ENCODE data around the gene FKBP1A. TPM values are rescaled to one million over a fixed set of nuclear protein-coding genes. Genes with fewer than 3 reads are reported as not detected.

FKBP1A gene
- total RNA-seq, 1 experiment from 2014 or later = 196 TPM

GRCh38 chr20:1396702-1397101, 3.8 kb upstream of the FKBP1A start:
- Histone ChIP-seq H3K18ac (ENCODE audit: insufficient read length, low read depth, low read length) (no peak overlapping the region), H4K5ac (ENCODE audit: insufficient read length, low read depth, low read length) (no peak overlapping the region), H4K20me1 (ENCODE audit: control insufficient read depth, insufficient read depth, insufficient read length) (no peaks in the 10 kb centered on the region), H4K91ac (ENCODE audit: insufficient read length, low read depth, low read length) (no peak overlapping the region), H2BK20ac (ENCODE audit: low read depth, low read length, poor library complexity, severe bottlenecking) (no peak overlapping the region), H3K14ac (ENCODE audit: insufficient read depth, low read length) (no peak overlapping the region), H2BK15ac (ENCODE audit: low read depth, low read length) (no peak overlapping the region), H3K4me2 (ENCODE audit: insufficient read depth, insufficient read length, low read length) (no peak overlapping the region), H3K9ac (ENCODE audit: extremely low read depth, insufficient read length, low read length) (no peak overlapping the region), H3K4ac (ENCODE audit: low read depth, low read length) (no peak overlapping the region), H3K9me3 (ENCODE audit: control insufficient read depth, low read depth, low read length) (no peaks in the 10 kb centered on the region), H3K23ac (ENCODE audit: insufficient read length, low read depth, low read length) (no peak overlapping the region), H3K23me2 (ENCODE audit: insufficient read length, low read depth, low read length, poor library complexity, severe bottlenecking) (peaks cover 9% of the 10 kb centered on the region), H4K8ac (replicated peaks; ENCODE audit: insufficient read length, low read depth, low read length) (no peak overlapping the region), H2AFZ (ENCODE audit: low read length) (no peak overlapping the region), H2BK12ac (ENCODE audit: insufficient read length, low read depth, low read length) (no peak overlapping the region), H3K79me2 (ENCODE audit: insufficient read depth, low read length) (peaks cover 7% of the 10 kb centered on the region; the same call in 1 of the 2 replicates), H3K27ac (ENCODE audit: insufficient read length, low read depth, low read length) (no peak overlapping the region), H3K27me3 (ENCODE audit: insufficient read depth, low read length) (no peaks in the 10 kb centered on the region; the same call in 1 of the 2 replicates), H3K4me1 (ENCODE audit: insufficient read depth, low read length) (no peaks in the 10 kb centered on the region), H3K79me1 (ENCODE audit: insufficient read depth, low read depth, low read length, poor library complexity, severe bottlenecking) (peaks cover 4% of the 10 kb centered on the region), H3K56ac (ENCODE audit: insufficient read length, low read depth, low read length) (no peak overlapping the region), H2BK5ac (ENCODE audit: insufficient read length, low read length) (no peak overlapping the region), H2BK120ac (ENCODE audit: low read depth, low read length, poor library complexity, severe bottlenecking) (no peak overlapping the region), H3T11ph (ENCODE audit: low read length) (no peak overlapping the region), H2AK5ac (ENCODE audit: insufficient read length, low read length) (no peak overlapping the region)
- Mint-ChIP-seq H3K27ac (no peak overlapping the region), H3K4me3 (no peak overlapping the region), H3K36me3 (ENCODE audit: insufficient read depth in 1 of 3, low read depth in 3 of 3) (peaks cover 0 to 3% (median 0%) of the 10 kb centered on the region in 3 experiments; a peak in 1 of 7 replicates), H3K9me3 (no peaks in the 10 kb centered on the region; a peak in 2 of 5 replicates), H3K27me3 (ENCODE audit: low read depth) (peaks cover 63% of the 10 kb centered on the region), H3K4me1 (peaks cover 5 to 13% of the 10 kb centered on the region in 2 experiments)
- WGBS (ENCODE audit: extremely low coverage, insufficient read length, low lambda C conversion rate) = no CpG with 5 or more reads among the region's 4 CpGs
- DNase-seq = no peak
- no peak for TF ChIP-seq CTCF (conservative IDR thresholded peaks at IDR 0.05)

Data from H9 (cell line).